ENCODE results near the gene H2AZ1. TPM values are rescaled to one million over a fixed set of nuclear protein-coding genes. Genes with fewer than 3 reads are reported as not detected.

The H2AZ1 gene
- total and polyA plus RNA-seq, 2 donors from 2014 or later: 98.5 to 154 TPM

Other genes starting within 250 kb of the H2AZ1 start
- gene DAPP1, start 133.4 kb downstream of the H2AZ1 start, total RNA-seq: 10.1 TPM
- 0.34 TPM for gene DAPP1, start 133.4 kb downstream of the H2AZ1 start, polyA plus RNA-seq (ENCODE audit: insufficient read depth, low read depth, low replicate concordance)
- 46.5 TPM for gene LAMTOR3, start 55.8 kb downstream of the H2AZ1 start, total RNA-seq
- 71.1 TPM for gene LAMTOR3, start 55.8 kb downstream of the H2AZ1 start, polyA plus RNA-seq (ENCODE audit: insufficient read depth, low read depth, low replicate concordance)
- gene DNAJB14, start 3.7 kb downstream of the H2AZ1 start, total RNA-seq: 51.7 TPM
- 8.1 TPM for gene DNAJB14, start 3.7 kb downstream of the H2AZ1 start, polyA plus RNA-seq (ENCODE audit: insufficient read depth, low read depth, low replicate concordance)
- 6.1 TPM for gene DDIT4L, start 240.2 kb upstream of the H2AZ1 start, total RNA-seq
- 15.2 TPM for gene DDIT4L, start 240.2 kb upstream of the H2AZ1 start, polyA plus RNA-seq (ENCODE audit: insufficient read depth, low read depth, low replicate concordance)